Fibroblast of lung (primary cell): ENCODE data around the gene SYTL1.

ENCODE experiments used
- EZH2 ChIP-seq: IDR thresholded peaks from 2 replicates; pipeline ENCODE4 v1.5.1; 2012; ENCODE audit warnings: low read length, control low read depth, mild to moderate bottlenecking; ENCODE audit errors: missing control alignments
- TF ChIP-seq, protein P1 (sequence below), 2 donors: IDR thresholded peaks in 1 of 2; conservative IDR thresholded peaks in 1 of 2; 1 replicate in 1 of 2; 2 replicates in 1 of 2; pipeline ENCODE4 v1.5.1; 2011 to 2012; ENCODE audit warnings: low read length in 2 of 2, control low read depth in 1 of 2, inconsistent platforms in 1 of 2, low read depth in 1 of 2, mild to moderate bottlenecking in 1 of 2

DNA sequence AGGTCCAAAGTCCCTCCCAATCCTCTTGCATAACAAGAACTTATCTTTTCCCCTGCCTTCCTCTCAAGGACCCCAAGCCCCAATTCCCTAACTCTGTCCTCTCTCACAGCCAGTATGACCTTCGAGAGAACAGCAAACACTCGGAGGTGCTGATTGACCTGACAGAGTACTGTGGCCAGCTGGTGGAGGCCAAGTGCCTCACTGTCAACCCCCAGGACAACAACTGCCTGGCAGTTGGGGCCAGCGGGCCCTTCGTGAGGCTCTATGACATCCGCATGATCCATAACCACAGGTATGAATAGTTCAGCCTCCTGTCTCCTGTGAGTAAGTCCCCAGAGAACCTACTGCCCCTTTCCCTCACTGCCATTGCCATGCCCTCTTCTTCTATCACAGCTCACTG, 49.7 kb upstream of the SYTL1 start:
- TF ChIP-seq, protein P1, sequence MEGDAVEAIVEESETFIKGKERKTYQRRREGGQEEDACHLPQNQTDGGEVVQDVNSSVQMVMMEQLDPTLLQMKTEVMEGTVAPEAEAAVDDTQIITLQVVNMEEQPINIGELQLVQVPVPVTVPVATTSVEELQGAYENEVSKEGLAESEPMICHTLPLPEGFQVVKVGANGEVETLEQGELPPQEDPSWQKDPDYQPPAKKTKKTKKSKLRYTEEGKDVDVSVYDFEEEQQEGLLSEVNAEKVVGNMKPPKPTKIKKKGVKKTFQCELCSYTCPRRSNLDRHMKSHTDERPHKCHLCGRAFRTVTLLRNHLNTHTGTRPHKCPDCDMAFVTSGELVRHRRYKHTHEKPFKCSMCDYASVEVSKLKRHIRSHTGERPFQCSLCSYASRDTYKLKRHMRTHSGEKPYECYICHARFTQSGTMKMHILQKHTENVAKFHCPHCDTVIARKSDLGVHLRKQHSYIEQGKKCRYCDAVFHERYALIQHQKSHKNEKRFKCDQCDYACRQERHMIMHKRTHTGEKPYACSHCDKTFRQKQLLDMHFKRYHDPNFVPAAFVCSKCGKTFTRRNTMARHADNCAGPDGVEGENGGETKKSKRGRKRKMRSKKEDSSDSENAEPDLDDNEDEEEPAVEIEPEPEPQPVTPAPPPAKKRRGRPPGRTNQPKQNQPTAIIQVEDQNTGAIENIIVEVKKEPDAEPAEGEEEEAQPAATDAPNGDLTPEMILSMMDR (conservative IDR thresholded peaks at IDR 0.05 in 1 of 2, IDR thresholded peaks at IDR 0.05 in 1 of 2; ENCODE audit: low read depth in 1 of 2, low read length in 2 of 2): no peak
- no peak for TF ChIP-seq EZH2
